GM18861 (cell line): ENCODE data around the gene PYM1.
"Not testable (repeated sequence)": the region's sequence is repeated elsewhere in the genome, so short reads cannot be mapped to it uniquely, and the experiment has no call there.

Source experiments
- ATAC-seq: cut with Tn5 transposase; IDR thresholded peaks from one replicate; pipeline ENCODE4 v1.9.1; 2021; ENCODE audit not compliant: unreplicated experiment

The PYM1 gene

DNA sequence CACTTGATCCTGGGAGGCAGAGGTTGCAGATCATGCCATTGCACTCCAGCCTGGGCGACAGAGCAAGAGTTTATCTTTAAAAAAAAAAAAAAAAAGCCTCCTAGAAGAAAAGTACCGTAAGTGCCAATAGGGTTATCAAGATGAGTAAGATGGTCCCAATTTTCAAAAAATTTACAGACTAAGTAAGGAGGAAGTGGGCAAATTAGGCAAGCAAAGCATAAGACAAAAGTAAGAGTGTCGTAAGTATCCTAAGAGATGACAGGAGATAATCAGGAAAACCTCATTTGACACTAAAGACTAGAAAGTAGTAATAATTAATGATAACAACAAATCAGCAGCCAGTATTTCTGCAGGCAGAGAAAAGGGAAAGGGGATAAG, 12.2 kb downstream of the PYM1 start:
- no peak for ATAC-seq

DNA sequence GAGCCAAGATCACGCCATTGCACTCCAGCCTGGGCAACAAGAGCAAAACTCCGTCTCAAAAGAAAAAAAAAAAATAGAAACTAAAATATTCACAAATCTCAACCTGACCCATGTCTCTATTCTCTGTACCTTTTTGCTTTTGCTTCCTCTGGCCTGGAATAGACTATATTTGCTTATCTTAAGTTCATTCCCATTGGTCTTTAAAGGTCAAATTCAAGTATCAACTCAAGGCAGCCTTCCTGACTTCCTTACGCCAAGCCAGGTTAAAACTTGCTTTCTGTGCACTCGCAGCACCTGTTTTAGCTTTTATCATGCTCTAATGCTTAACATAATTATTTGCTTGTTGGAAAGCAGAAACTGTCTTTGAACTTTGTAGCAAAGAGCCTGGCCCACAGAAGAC, 14.8 kb downstream of the PYM1 start:
- ATAC-seq, result no peak

DNA sequence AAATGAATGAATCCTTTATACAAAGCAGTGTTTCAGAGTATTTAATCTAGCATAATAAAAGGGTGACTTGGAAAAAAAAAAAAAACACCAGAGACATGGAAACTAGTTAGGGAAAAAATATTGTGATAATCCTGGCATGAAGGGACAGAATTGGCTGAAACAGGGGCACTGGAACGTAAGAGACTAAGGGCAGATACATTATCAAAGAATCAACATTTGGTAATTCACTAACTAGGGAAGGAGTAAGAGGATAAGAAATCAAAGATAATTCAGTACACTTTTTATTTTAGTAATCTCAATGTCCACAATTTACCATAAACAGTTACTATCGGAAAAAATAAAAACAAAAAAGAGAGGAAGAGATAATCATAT, 18.2 kb downstream of the PYM1 start:
- ATAC-seq, result no peak

- ATAC-seq, result no peak
These were observed 18.8 kb downstream of the PYM1 start for GRCh38 chr12:55908726-55909512.

DNA sequence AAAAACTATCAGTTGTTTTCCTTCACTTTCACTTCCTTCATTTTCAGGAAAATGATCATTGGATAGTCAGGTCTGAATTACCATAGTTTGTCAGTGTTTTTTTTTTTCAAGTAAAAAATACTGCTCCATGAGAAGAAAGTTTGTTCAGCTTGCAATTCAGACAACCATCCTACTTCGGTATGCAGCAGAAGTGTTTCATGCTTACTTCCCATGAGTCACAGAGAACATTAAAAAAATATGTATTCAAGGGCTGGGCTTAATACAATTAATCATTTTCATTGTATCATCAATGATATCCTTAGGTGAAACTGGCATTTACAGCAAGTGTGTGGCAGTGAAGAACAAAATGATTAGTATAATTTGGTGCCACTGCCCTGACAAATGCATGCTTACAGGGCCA, 21.6 kb downstream of the PYM1 start:
- no peak for ATAC-seq

GRCh38 chr12:55901881-55902490, 25.7 kb downstream of the PYM1 start:
- ATAC-seq, result no peak

DNA sequence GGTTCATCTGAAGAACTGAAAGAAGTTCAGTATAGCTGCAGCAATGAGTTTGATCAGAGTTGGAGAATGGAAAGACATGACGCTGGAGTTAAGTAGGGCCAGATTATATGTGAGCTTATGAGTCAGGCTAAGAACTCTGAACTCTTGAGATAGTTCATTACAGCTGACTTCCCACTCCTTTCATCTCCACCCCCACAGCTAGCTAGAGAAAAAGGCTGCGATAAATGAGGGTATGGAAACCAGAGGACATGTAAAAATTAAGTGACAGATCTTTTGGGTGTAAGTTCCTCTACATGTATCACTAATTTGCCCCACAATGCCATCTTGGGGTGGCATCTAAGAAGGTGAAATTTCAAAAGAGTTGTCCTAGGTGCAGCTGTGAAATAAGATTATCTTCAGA, 28.6 kb downstream of the PYM1 start:
- no peak for ATAC-seq

DNA sequence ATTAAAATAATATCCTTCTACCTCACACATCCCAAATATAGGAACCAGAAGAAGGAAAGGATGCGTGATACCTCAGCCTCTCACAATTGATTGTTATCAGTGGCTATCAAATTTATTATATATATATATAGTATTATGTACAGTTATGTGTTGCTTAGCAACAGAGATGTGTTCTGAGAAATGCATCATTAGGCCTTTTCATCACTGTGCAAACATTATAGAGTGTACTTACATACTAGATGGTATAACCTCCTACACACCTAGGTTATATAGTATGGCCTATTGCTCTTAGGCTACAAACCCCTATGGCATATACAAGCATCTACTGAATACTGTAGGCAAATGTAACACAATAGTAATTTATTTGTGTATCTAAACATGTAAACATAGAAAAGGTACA, 34.0 kb downstream of the PYM1 start:
- no peak for ATAC-seq

DNA sequence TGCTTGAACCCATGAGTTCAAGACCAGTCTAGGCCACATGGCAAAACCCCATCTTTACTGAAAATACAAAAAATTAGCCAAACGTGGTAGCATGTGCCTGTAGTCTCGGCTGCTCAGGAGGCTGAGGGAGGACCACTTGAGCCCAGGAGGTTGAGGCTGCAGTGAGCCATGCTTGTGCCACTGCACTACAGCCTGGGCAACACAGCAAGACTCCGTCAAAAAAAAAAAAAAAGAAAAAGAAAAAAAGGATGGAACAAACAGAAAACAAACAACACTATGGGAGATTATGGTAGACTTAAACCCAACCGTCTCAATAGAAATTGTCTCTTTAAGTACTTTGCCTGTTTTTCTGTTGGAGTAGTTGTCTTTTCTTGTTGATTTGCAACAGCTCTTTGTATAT, 36.4 kb downstream of the PYM1 start:
- ATAC-seq, result no peak

- ATAC-seq, result no peak
These were observed 42.6 kb downstream of the PYM1 start for GRCh38 chr12:55885113-55885512.

- no peak for ATAC-seq
These were observed 49.9 kb downstream of the PYM1 start for GRCh38 chr12:55877824-55878223.

- ATAC-seq, result no peak
These were observed 51.8 kb downstream of the PYM1 start for GRCh38 chr12:55875704-55876467.

DNA sequence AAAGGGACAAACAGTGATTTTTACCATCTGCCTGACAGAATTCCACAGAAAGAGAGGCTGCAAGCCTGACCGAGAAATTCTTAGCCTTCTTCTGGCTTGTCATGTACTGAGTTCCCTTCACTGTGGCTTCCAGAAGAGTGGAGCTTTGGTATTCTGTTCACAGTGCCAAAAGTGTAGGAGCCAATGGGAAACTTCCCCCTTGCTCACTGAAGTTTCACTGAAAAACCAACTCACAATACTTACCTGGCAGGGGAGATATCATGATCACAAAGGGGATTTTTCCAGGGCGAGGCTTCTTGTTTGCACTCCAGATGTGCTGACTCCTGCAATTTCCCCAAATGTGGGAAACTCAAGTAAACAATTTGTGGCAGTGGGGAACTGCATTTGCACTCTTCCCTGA, 53.3 kb downstream of the PYM1 start:
- no peak for ATAC-seq

GRCh38 chr12:55866454-55867004, 61.2 kb downstream of the PYM1 start:
- not testable (repeated sequence) for ATAC-seq

DNA sequence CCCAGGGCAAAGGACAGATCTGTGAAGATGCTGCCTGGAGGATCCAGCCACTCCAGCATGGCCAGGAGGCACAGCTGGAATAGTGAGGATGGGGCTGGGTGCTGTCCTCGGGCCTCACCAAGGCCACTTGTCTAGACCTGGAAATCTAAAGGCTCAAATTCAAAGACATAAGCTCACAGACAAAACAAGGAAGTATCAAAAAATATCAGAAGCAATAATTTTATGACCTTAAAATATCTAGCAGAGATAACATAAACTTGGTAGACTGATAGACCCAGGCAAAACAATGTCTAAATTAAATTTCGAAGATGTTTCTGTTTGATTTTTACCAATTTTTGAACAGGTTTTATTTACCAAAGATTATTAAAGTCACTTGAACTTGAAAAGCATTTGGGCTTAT, 62.4 kb downstream of the PYM1 start:
- no peak for ATAC-seq

GRCh38 chr12:55862931-55863330, 64.8 kb downstream of the PYM1 start:
- ATAC-seq, result not testable (repeated sequence)

DNA sequence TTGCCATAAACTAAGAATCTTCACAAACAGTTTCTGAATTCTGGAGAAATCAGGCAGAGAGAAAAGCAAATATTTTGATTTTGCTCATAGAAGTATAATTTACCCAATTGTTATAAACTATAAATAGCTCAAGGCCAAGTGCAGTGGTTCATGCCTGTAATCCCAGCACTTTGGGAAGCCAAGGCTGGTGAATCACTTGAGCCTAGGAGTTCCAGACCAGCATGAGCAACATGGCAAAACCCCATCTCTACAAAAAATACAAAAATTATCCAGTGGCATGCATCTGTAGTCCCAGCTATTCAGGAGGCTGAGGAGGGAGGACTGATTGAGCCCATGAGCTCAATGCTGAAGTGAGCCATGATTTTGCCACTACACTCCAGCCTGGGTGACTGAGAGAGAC, 65.4 kb downstream of the PYM1 start:
- ATAC-seq, result no peak

DNA sequence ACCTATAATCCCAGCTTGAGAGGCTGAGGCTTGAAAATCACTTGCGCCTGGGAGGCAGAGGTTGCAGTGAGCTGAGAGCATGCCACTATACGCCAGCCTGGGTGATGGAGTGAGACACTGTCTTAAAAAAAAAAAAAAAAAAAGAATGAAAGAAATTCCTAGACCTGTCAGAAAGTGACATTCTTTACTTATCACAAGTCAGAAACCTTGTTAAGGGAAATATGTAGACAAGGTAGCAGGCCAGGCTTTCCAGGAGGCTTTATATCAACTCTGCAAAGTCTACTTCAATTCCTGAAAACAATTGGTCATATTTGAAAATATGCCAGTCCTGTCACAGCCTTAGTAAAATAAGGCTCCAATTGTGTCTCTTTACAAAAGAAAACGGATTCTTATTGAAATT, 65.8 kb downstream of the PYM1 start:
- no peak for ATAC-seq

- ATAC-seq, result no peak
These were observed 66.3 kb downstream of the PYM1 start for GRCh38 chr12:55861396-55861795.

DNA sequence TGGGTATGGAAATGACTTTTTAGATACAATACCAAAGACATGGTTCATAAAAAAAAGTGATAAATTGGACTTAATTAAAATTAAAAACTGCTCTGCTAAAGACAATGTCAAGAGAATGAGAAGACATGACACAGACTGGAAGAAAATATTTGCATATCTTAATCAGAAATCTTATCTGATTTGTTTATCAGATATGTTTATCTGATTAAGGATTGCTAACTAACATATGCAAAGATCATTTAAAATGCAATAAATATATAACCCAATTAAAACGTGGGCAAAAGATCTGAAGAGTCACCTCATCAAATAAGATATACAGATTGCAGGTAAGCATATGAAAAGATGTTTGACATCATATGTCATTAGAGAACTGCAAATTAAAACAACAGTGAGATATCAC, 75.0 kb downstream of the PYM1 start:
- no peak for ATAC-seq
